Measurements from ENCODE around the gene PRPH2. TPM values are rescaled to one million over a fixed set of nuclear protein-coding genes. Genes with fewer than 3 reads are reported as not detected.

Gene PRPH2

Small RNA genes lying within 50 kb of the gene (small RNA-seq; reads per million reads assigned to genes)
- not detected for gene RNU6-890P (ENCODE audit: low read depth)

Data from mesenchymal stem cell (in vitro differentiated cells and primary cell).